ENCODE results near the gene SWSAP1.

The SWSAP1 gene

GRCh38 chr19:11390933-11391680 lies 16.6 kb downstream of the SWSAP1 start:
- no peak for TF ChIP-seq CTCF (IDR thresholded peaks at IDR 0.05)

- TF ChIP-seq CTCF (IDR thresholded peaks at IDR 0.05): no peak
Measured at GRCh38 chr19:11397089-11397610, 22.7 kb downstream of the SWSAP1 start.

GRCh38 chr19:11399667-11400066 lies 25.2 kb downstream of the SWSAP1 start:
- TF ChIP-seq CTCF (IDR thresholded peaks at IDR 0.05): no peak

GRCh38 chr19:11400798-11401197 lies 26.3 kb downstream of the SWSAP1 start:
- TF ChIP-seq CTCF (IDR thresholded peaks at IDR 0.05): no peak

GRCh38 chr19:11401808-11402543 lies 27.5 kb downstream of the SWSAP1 start:
- no peak for TF ChIP-seq CTCF (IDR thresholded peaks at IDR 0.05)

GRCh38 chr19:11404588-11405222 lies 30.2 kb downstream of the SWSAP1 start:
- no peak for TF ChIP-seq CTCF (IDR thresholded peaks at IDR 0.05)

GRCh38 chr19:11405846-11406643 lies 31.6 kb downstream of the SWSAP1 start:
- TF ChIP-seq CTCF (IDR thresholded peaks at IDR 0.05): no peak
